H54 (cell line): ENCODE results near the gene ERBIN.
A peak's percentile ranks its signal among the peaks of the same experiment; 100 is the strongest.
"Not testable (repeated sequence)": the region's sequence is repeated elsewhere in the genome, so short reads cannot be mapped to it uniquely, and the experiment has no call there.

Experiments
- DNase-seq: peaks from one replicate; pipeline ENCODE4 v3.0.0; 2011; ENCODE audit warnings: low spot score, mixed read lengths; ENCODE audit not compliant: insufficient read length
- FAIRE-seq: peaks from 3 replicates; lab custom pipeline; 2011; peaks lifted over from hg19 to GRCh38; lab: Jason Lieb, UNC
- POLR2A ChIP-seq: IDR thresholded peaks from 2 replicates; pipeline ENCODE4 v1.6.1; 2011; ENCODE audit warnings: low read depth, mild to moderate bottlenecking, low read length

The ERBIN gene

GRCh38 chr5:65926893-65927292 is 518 bp downstream of the ERBIN start:
- no peak for FAIRE-seq

GRCh38 chr5:65927503-65928321 is 1.3 kb downstream of the ERBIN start:
- TF ChIP-seq POLR2A = no peak
- FAIRE-seq (no peak), DNase-seq (peak; percentile 42)

More at GRCh38 chr5:65926893-65927292, 518 bp downstream of the ERBIN start:
- no peak for DNase-seq
- no peak for TF ChIP-seq POLR2A

- DNase-seq (no peak), FAIRE-seq (no peak)
- TF ChIP-seq POLR2A = no peak
These were observed 2.0 kb downstream of the ERBIN start for GRCh38 chr5:65928322-65928752.

- no peak for FAIRE-seq
- no peak for TF ChIP-seq POLR2A
- DNase-seq = no peak
These were observed 2.5 kb downstream of the ERBIN start for GRCh38 chr5:65928860-65929259.

GRCh38 chr5:65932676-65933075 is 6.3 kb downstream of the ERBIN start:
- FAIRE-seq (no peak), DNase-seq (no peak)
- no peak for TF ChIP-seq POLR2A

- DNase-seq (no peak), FAIRE-seq (no peak)
- no peak for TF ChIP-seq POLR2A
These were observed 6.9 kb downstream of the ERBIN start for GRCh38 chr5:65933295-65933694.

- no peak for FAIRE-seq
- TF ChIP-seq POLR2A = no peak
- no peak for DNase-seq
These were observed 11.9 kb downstream of the ERBIN start for GRCh38 chr5:65938256-65938655.

- TF ChIP-seq POLR2A = no peak
- no peak for FAIRE-seq
These were observed 17.4 kb downstream of the ERBIN start for GRCh38 chr5:65943771-65944170.

GRCh38 chr5:65946198-65946745 is 19.9 kb downstream of the ERBIN start:
- no peak for FAIRE-seq
- TF ChIP-seq POLR2A = no peak
- no peak for DNase-seq

More at GRCh38 chr5:65943771-65944170, 17.4 kb downstream of the ERBIN start:
- DNase-seq = no peak

- DNase-seq = no peak
- FAIRE-seq = no peak
- TF ChIP-seq POLR2A = no peak
These were observed 21.9 kb downstream of the ERBIN start for GRCh38 chr5:65948115-65948747.

GRCh38 chr5:65951330-65951729 is 25.0 kb downstream of the ERBIN start:
- DNase-seq = no peak
- FAIRE-seq = no peak
- no peak for TF ChIP-seq POLR2A

GRCh38 chr5:65952259-65952658 is 25.9 kb downstream of the ERBIN start:
- TF ChIP-seq POLR2A = no peak
- FAIRE-seq = no peak
- no peak for DNase-seq

GRCh38 chr5:65954200-65954599 is 27.8 kb downstream of the ERBIN start:
- FAIRE-seq (no peak), DNase-seq (no peak)

GRCh38 chr5:65955746-65956145 is 29.4 kb downstream of the ERBIN start:
- no peak for FAIRE-seq

More at GRCh38 chr5:65954200-65954599, 27.8 kb downstream of the ERBIN start:
- TF ChIP-seq POLR2A = no peak

GRCh38 chr5:65957703-65958102 is 31.3 kb downstream of the ERBIN start:
- FAIRE-seq, DNase-seq: not testable (repeated sequence)

More at GRCh38 chr5:65955746-65956145, 29.4 kb downstream of the ERBIN start:
- TF ChIP-seq POLR2A = no peak
- DNase-seq = no peak
